GM10847 (cell line): ENCODE results near the gene SFXN5.

ENCODE experiments used
- POLR2A ChIP-seq: IDR thresholded peaks from 2 replicates; pipeline ENCODE4 v1.6.1; 2011; ENCODE audit not compliant: insufficient read length; ENCODE audit errors: extremely low read depth

SFXN5 gene, protein sequence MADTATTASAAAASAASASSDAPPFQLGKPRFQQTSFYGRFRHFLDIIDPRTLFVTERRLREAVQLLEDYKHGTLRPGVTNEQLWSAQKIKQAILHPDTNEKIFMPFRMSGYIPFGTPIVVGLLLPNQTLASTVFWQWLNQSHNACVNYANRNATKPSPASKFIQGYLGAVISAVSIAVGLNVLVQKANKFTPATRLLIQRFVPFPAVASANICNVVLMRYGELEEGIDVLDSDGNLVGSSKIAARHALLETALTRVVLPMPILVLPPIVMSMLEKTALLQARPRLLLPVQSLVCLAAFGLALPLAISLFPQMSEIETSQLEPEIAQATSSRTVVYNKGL

DNA sequence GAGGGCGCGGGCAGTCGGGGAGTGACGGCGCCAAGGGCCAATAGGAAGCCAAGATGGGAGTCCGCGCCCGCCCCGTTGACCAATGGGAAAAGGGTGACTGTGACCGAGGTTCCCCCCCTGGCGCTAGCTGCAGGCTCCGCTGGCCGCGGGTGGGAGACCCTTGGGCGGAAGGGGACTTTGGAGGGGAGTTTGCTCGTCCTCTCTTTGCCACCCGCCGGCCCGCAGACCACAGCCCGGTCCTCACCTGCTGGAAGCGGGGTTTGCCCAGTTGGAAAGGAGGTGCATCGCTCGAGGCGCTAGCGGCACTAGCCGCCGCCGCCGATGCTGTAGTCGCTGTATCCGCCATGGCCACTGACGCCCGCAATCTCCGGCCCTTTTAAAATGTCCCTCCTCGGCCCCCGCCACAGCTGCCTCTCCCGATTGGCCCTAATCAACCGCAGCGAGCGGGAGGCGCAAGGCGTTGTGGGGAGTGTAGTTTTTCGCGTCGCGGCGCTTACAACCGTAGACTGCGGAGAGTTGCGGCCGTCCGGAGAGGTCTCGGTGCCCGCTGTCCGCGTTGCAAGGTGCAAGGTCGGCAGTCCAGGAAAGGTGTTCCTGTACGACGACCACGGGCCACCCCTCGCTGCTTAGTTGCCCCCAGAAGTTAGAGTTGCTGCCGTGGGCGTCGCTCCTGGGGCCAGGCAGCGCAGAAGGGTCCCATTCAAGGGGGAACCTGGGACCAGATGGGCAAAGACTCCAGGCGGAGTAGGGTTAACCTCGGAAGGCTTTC is at the start of gene SFXN5:
TSS of gene SFXN5 (minus strand) at position 353 of the 769 bp plus-strand sequence. CDS start at position 346, 7 bp downstream.
- peak; percentile 31 for TF ChIP-seq POLR2A

DNA sequence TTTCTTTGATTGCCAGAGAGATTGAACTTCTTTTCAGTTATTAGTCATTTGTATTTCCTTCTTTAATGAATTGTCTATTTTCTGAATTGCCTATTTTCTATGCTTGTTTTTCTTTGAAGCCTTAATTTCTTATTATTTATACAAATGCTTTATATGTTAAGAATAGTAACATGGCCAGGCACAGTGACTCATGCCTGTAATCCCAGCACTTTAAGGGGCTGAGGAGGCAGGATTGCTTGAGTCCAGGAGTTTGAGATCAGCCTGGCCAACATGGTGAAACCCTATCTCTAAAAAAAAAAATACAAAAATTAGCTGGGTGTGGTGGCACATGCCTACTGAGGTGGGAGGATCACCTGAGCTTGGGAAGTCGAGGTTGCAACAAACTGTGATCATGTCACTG is 45.9 kb upstream of the SFXN5 start:
- TF ChIP-seq POLR2A, result no peak

DNA sequence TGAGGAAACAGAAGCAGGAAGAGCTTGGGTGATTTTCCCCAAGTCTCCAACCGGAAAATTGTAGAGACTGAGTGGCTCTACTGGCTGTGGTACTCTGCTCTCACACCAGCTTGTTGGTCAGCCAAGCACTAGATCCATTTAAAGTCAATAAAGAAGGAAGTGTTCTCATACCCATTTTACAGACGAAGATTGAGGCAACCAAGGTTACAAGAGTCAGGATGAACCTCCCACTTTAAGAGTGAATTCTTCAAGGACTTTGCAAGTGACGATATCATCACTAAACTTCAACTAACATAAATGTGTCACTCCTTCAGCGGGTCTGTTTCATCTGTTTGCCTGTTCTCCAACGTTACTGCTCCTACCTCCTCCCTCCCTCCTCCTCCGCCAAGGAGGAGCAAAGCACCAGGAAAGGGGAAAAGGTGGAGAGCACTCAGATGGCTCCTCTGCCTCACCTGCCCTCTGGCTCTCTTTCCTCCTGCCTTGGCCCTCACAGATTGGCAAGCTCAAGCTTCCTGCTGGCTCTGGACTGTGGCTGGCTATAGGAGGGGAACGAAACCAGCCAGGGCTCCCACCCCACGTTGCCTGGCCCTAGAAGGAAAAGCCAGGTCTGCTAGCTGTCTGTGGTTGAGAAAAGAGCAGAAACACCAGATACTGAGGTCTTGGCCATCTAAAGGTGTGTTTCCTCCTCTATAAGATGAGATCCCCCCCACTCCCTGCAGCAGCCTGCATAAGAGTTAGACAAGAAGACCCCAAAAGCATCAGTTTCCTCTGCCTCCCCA is 44.9 kb upstream of the SFXN5 start:
- TF ChIP-seq POLR2A, result no peak

DNA sequence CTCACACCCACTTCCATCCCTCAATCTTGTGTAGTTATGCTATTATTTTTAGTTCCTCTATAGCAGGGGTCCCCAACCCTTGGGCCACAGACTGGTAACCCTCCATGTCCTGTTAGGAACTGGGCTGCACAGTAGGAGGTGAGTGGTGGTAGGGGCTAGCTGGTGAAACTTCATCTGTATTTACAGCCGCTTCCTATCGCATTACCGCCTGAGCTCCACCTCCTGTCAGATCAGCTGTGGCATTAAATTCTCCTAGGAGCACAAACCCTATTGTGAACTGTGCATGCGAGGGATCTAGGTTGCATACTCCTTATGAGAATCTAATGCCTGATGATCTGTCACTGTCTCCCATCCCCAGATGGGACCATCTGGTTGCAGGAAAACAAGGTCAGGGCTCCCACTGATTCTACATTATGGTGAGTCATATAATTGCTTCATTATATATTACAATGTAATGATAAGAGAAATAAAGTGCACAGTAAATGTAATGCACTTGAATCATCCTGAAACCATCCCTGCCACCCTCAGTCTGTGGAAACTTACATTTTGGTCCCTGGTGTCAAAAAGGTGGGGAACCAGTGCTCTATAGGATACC is 42.9 kb upstream of the SFXN5 start:
- TF ChIP-seq POLR2A, result no peak

DNA sequence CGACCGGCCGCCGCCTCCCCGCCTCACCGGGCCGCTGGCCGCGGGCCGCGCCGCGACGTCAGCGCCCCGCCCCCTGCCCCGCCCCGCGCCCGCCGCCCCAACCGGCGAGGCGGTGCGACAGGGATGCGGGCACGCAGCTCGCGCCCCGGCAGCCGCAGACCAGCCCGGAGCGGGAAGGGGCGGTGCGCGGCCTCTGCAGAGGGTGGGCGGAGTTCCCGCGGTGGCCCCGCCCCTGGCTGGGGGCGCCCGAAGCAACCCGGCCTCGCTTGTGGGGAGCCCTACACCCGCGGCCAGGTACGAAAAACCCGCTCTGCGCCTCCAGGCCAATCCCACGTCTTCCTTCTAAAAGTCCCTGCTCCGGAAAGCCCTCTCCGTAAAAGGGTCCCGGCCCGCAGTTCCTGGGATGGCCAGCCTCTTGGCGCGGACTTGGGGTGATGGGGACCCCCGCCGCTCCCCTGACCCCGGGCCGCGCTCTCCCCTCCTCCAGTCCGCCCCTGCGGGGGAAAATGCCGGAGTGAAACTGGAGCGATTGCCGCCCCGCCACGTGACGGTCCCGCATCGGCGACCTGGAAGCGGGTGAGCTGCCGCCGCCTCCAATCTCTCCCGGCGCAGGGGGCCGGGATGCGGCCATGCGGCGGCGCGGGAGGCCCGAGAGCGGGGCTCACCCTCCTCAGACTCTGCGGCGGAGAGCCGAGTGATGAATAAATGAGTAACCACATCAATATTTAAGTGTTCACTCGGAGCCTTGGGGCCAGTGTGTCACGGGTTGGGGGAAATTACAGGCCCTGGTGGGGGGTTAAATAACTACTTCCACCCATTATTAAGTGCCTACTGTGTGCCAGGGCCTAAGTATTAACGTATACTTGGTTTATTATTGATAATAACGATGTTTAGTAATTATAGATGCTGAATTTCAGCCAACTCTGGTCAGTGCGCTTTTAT is 41.7 kb upstream of the SFXN5 start, which contains the start of gene RAB11FIP5:
TSS of gene RAB11FIP5 (minus strand) at position 36 of the 942 bp plus-strand sequence. CDS start 171 bp downstream, outside the sequence.
- TF ChIP-seq POLR2A, result no peak

DNA sequence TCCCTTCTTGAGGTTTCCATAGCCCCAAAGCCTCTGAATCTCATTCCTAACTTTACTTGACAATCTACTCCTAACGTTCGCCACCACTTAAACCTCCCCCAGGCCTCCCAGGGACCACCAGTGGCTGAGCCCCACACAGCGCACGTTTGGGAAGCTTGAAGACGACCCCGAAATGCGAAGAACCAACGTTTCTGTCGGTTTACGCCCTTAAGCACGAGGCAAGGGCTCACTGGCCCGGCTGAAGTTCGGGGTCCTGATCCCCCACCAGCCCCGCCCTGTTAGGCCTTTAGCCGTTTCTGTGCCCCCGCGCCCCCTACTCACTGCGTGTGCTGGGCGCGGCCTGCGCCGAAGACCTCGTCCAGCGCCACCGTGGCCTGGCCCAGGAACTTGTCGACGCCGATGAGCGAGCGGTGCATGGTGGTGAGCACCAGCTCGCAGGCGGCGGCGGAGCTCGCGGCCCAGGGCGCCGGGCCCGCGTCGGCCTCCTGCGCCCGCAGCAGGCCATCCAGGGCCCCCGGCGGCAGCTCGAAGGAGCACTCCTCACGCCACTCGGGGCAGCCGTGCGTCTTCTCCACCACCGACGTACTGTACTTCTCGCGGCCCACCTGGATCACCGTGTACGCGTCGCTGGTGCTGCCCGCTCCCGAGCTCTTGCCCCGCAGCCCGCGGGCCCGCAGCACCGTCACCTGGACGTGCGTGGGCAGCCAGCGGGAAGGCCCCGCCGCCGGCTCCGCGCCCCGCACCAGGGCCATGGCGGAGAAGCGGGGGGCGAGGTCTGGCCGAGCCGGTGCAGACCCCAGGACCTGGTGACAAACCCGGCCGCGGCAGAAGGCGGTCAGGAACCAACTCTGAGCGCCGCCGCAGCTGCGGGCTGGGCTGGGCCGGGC is 40.8 kb upstream of the SFXN5 start:
- no peak for TF ChIP-seq POLR2A

DNA sequence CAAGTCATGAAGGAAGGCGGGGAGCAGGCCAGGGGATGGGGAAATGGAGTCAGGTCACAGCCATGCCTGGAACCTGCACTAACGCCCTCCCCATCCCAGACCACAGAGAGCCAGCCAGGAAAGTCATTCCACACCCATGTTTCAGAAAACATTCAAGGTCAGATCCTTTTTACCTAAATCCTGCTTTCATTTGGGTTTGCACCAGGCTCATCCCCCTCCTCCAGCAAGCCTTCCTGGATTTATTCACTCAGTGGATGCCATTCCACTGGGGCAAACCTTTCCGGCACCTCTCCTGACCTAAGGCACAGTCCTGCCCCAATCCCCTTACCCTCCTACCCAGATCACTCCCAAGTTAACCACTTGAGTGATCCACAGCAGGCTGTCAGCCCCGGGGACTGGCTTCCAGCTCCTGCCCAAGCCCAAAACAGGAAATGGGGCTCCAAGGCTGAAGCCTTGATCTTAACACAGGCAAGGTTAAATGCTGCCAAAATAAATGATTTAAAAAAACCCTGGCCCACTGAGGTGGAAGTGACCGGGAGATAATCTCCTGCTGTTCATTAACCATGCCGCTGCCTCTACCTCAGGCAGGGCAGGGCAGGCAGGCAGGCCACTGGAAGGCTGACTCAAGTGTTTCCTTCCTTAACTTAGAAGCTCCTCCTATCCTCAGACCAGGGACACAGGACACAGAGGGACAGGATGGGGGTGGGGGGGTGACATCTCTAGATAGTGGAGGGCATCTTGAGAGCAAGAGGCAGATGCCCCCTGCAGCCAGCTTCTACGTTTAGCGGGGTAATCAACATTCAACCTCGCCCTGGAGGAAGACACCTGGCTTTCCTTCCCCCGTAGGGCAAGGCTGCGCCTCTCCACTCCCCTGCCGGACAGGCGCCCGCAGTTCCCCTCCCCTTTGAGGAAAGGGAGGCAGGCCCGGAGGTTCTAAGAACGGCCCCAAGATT is 39.8 kb upstream of the SFXN5 start:
- no peak for TF ChIP-seq POLR2A

DNA sequence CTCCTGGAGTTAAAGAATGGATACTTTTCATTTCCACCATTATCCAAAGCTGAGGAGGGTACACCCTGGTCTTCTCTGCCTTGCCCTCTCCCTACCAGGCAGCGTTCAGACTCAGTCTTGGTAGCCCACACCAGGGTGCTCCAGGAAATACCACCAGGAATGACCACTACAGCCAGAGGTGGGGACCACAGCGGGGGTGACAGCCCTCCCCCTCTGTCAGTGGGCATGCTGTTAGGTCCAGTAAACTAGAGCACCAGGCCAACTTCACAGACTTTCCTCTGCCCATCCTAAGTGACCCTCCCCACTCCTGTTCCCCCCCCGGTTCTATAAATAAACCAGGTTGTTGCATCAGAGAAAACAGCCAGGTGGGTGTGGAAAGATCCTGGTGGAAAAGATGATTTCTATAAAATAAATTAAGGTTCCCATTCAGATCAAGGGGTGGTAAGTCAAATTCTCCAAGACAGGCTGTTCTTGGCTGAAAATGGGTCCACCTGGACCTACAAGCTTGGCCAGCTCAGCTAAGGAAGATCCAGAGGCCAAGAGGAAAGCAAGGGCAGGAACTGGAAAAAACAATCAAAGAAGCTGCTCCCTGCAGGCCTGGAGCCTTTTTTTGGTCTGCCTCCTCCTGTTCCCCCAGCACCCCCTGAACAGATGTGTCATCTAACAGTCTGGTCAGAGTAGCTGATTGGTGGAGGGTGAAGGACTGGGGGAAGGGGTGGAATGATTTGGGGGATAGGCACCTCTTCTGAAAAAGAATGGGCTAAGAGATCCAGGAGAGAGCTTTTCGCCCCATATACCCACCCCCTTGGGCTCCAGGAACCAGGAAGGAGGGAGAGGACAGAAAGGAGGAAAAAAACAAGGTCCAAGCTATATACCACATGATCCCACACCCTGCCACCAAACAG is 38.9 kb upstream of the SFXN5 start:
- TF ChIP-seq POLR2A, result no peak

DNA sequence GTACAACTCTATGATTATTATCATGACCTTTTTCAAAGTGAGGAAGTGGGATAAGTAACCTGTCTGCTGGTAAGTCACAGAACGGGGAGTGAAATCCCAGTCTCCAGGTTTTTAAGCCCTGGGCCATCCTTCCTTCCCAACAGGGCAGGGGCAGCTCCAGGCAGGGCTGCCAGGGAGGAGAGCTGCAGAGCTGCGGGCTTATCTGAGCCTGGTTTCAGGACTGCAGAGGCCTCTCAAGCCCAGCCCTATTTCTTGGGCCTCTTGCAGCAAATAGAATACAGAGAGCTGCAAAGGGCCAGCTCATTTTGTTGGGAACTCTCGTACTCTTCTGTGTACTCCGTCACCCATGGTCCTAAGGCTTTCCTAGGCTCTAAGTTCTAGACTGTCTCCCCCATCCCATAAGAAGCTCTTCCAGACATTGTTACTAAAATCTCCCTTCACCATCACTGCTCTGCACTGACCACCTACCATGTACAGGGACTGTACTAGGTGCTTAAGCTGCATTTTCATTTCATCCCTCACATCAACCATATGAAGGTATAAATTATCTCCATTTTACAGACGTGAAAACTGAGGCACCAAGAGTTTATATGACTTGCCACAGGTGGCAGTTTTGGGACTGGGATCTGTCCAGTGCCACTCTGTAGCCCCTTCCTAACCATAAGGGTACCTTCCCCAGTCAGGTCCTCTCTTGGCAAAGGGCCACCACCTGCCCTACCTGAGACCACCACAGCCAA is 38.1 kb upstream of the SFXN5 start:
- TF ChIP-seq POLR2A, result no peak

DNA sequence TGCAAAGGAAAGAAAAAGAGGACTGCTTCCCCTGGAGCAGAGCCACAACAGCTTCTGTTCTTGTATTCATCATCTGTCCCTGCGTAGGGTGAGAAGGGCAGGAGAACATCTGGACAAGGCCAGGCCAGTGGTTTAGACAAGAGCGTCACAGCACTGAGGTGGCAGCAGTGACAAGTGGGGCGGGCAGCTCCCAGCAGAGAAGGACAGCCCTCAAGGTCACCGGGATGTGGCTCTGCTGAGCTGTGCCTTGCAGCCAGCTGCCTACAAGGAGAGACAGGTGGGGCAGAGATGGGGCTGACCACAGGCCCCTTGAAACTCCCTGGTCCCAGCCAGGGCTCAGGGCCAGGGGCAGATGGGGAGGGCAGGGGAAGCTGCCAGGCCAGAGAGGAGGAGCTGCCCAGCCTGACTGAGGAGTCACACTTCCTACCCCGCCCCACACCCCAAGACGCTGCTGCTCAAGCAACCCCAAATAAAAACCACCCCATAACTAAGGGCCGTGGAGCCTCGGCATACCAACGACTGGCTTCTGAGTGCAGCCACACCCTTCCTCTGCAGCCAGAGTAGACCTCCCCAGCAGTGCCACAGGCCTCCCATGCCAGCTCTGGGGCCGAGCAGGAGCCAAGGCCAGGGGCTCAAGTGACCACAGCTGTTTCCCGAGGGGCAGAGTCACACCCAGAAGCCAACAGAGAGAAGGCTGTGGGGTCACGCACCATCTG is 35.9 kb upstream of the SFXN5 start:
- no peak for TF ChIP-seq POLR2A
